Measurements from ENCODE around the gene GRID1.

The GRID1 gene

DNA sequence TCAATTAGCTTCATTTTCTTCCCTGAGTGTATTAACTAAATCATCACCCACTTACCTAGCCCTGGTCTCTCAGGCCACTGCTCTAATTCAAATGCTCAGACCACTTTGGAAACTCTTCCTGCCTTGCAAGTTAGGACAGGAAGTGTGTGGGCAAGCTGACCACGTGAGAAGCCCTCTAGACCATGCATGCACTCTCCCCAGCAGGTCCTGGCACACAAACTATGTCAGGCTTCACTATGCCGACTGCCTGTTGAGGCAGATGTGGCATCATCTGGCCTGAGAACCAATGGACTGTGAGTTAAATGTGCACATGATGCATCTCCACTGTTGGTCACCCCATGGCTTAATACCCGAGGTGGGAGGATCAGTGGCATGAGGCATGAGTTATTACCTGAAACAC is 439.6 kb downstream of the GRID1 start:
- no peak for DNase-seq (ENCODE audit: low read depth in 2 of 2)

DNA sequence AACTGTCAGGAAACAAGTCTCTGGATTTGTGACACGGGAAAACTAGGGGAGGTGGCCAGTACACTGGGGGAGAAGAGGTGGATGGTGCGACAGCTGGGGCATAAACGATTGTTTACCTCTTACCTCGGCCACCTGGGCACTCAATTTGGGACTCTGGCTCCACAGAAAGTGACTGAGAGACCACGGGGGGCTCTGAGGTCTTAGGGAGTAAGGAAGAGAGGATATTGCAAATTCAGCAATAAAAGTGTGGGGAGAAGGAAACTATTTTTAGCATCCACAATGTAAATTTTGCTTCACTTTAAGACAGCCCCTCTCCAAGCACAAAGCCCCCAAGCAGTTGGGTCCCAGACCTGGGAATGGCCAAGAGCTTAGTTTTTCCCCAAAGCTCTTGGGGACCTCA is 440.5 kb downstream of the GRID1 start:
- no peak for DNase-seq (ENCODE audit: low read depth in 2 of 2)

DNA sequence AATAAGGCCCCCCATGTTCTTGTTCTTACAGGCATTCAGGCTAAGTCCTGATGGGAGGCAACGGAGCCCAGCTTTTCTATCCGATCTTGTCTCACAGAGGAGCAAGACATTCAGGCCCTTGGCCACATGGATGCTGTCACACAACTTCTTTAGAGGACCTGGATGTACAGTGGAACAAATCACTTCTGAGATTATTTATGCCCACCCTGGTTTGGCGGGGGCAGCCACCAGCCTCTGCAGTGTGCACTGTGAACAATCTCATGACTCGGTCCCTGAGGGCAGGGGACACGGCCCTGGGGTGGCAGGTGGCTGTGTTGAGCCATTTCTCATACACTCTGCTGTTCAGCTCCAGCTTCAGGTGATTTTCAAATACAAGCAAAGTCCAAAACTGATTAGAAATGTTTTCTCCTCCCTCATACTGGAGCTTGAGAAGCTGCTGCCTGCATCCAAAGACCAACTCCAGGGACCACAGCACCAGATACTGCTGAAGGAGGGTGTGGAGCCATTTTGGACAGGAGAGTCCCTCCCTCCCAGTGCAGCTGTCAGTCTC is 441.3 kb downstream of the GRID1 start:
- DNase-seq (ENCODE audit: low read depth in 2 of 2): no peak

DNA sequence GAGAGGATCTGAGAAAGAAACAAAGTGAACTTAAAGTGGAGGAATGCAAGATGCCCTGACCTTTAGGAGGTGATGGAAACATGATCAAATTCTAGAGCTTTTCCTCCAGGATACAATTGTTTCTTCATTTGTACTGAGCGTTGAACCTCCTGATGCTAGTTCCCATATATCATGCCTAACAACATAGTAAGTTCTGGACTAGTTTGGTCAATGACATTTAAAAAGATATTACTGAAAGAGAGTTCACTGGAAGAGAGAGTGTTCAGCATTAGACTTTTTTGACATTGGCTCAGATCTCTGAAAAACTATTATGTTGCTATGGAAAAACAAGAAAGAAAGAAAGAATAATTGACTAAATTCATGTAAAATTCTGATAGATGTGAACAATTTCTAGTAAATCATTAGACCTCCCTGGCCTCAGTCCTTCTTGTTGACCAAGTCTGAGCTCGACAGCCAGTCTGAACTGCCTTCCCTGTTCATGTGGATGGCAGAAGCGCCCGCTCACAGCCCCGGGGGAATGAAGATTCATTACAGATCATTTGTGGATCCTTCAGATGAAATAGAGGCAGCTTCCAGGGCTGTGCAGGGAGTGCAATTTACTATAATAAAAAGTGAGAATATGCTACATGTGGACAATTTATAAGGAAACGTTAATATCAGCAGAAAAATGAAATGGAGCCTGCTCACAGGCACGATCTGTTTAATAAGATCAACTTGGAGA is 442.1 kb downstream of the GRID1 start:
- DNase-seq (ENCODE audit: low read depth in 2 of 2): no peak

DNA sequence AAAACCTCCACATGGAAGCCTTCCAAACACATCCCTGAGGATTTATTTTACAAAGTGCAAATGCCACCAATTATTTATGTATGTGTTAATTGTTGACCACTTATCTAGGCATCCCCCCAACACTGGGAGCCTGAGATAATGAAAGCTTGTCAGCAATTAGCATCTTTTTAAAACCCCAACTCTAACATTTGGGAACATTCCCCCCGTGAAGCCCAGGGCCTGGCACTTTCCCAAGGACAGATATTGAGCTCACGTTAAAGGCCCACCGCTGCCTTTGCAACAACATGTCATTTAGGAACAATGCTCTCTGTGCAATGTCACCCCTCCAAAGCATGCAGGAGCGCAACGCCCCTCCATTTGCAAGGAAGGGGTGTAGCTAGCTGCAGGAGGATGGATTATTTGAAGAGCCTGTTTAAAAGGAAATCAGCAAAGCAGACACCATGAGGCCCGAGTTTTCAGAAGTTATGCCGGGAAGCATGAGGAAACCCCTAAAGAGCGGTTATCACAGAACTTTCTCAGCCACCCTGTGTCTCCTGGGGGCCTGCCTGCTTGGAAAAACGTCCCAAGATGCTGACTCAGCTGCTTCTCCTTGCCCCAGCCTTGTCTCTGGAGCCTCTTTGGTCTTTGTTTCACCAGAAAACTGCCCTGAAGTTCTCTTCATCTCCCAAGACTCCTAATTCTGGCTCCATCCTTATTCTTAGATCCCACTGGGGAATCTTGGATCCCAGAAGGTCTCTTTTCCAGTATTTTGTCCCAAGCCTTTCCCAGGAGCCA is 444.1 kb downstream of the GRID1 start:
- no peak for DNase-seq (ENCODE audit: low read depth in 2 of 2)

DNA sequence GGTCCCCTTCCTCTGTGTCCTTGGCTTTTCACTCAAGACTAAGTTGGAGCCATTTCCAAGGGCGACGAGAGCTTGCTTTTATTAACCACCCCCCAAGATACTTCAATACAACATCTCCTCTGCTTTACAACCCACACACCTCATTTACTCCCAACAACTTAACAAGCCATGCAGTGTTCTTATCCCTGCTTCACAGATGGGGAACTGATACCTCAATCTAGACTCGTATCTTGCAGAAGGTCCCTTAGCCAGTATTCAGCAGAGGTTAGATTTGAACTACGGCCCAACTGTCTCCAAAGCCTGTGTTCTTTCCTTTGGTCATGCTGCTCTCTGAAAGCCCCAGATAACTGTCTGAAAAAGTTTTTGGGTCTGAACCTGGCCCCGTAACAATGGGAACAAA is 444.8 kb downstream of the GRID1 start:
- DNase-seq (ENCODE audit: low read depth in 2 of 2): no peak

DNA sequence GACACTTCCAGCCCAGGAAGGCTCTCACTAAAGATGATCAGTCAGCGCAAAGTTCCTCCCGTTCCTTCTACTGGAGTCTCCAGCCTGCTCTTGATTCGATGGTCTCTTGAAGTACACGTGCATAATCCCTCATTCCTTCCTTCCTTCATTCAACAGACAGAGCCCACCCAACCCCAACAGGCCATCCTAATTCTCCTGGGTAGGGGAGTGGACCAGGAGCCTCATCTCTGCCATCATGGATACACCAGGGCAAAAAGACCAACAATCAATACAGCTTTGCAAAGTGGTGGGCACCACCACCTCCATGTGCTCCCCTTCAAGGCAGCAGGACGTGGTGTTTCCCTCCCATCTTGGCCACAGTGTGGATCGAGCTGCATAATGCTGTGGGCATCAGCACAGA is 446.3 kb downstream of the GRID1 start:
- DNase-seq (ENCODE audit: low read depth in 2 of 2): no peak

DNA sequence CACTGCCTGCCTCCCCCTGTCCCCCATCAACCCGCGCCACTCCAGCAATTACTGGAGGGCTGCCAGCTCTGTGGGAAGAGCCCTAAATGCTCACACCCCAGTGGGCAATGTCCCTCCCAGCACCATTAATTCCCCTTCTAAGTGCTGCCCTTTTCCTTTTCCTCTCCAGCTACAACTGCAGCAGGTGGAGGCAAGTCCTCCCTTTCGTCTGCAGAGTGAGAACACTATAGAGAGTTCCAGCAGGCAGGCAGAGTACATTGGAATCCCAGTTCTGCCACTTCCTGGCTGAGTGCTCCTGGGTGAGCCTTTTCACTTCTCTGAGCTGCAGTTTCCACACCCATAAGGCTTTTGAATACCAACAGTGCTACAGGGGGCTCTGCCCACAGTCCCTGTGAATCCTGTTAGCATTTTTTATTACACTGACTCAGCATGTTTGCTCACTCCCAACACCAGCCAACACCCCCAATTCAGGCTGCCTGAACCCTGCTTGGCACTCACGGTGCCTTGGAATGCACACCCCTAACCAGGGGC is 447.0 kb downstream of the GRID1 start:
- no peak for DNase-seq (ENCODE audit: low read depth in 2 of 2)

DNA sequence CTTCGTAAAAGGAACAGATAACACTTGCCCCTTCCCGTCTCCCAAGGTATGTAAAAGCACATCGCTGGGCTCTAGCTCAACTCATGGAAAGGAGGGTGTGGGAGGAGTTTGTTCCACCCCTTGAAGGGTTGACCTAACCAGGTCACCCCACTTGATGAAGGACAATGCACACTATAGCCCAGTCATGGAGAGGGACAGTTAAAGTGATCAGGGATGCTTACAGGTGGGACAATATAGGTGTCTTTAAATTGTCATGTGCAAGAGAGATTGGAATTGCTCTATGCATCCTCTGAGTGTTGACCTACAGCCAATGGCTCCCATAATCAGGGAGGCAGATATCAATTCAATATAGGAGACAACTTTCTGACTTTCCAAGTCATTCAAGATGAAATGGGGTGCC is 448.2 kb downstream of the GRID1 start:
- no peak for DNase-seq (ENCODE audit: low read depth in 2 of 2)

DNA sequence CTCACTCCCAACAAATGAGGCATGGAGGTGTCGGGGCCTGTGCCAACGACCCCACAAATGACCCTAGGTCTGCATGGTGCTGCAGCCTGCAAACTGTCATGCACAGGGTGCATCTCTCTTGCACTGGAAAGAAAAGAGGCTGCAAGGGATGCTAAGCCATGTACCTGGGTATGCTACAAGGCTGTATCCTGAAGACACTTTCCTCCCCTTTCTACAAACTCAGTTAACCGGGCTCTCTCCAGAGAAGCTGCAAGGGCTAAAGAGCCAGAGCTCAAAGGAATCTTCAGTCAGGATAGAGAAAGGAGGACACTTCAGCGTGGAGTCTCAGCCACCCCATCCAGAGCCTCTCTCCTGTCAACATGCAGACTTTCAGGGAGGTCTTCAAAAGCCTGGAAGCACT is 449.0 kb downstream of the GRID1 start:
- no peak for DNase-seq (ENCODE audit: low read depth in 2 of 2)

DNA sequence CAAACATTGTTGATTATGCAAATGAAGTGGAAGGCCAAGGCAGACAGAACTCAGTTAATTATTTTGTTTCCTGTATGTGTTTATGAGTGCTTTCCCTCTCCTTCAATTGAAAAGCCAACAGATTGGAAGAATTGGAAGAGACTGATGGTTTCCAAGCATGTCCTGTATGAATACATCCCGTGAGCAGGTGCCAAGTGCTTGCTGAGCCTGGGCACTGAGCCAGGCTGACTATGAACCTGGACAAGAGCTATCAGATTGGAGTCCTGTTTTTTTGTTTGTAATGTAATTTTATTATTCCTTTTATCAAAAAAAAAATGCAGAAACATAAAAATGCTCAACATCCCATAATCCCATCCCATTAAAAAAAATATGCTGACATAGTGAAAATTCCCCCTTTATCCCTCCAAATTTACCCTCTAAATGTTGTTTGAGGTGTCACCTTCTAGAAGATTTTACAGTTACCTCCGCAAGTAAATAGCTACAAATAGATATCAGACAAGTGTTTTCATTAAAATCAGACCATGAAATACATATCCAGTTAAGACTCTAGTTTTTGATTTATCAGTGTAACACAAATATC is 449.5 kb downstream of the GRID1 start:
- no peak for DNase-seq (ENCODE audit: low read depth in 2 of 2)

DNA sequence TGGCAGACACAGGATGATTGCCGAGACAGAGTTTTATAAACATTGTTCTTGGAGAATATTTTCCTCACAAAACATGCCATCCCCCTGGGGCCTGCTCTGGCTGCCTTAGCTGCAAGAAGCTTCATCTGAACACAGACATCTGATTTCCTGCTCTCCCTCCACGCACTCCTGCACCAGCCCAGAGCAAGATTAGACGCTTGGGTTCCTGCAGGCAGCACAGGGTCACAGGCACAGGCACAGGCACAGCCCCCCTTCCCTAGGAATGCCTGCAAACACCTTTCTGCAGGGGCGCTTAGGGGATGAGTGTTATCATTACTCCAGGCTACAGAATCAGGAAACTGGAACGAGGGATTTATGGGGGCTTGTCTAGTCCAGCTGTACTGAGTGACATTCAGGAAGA is 450.3 kb downstream of the GRID1 start:
- no peak for DNase-seq (ENCODE audit: low read depth in 2 of 2)

DNA sequence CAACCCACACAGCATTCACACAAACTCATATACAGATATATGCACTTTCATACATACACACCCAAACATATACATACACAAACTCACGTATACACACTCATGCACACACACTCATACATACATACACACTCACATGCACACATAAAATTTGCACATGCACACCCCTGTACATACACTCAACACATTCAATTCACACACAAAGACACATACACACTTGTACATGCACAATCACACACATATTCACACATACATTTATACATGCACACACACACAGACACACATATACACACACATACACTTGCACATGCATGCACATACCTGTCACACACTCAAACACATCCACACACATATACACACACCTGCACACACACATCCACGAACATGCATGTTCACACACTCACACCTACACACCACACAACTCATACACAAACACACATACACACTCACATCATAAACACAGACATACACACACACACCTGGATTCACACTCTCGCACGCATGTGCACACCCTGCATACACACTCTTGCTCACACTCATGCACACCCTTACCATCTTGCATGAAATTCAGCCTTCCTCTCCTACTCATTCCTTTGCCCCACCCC is 451.2 kb downstream of the GRID1 start:
- no peak for DNase-seq (ENCODE audit: low read depth in 2 of 2)

DNA sequence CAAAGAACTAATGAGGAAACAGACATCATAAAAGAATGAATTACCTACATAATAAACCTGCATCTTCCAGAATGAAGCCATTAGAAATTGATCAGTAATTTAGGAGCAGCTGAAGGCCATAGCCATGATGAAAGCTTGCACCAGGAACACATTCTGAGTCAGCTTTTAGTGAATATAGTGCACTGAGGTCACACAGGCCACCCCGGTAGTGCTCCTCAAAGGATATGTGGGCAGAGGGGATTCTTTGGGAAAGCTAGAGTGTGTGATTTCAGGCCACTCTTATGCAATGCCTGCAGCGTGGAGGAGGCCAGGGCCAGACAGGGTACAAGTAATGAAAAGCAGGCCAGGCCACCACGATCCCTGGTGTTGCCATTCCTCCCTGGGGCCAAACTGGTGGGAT is 451.9 kb downstream of the GRID1 start:
- no peak for DNase-seq (ENCODE audit: low read depth in 2 of 2)

DNA sequence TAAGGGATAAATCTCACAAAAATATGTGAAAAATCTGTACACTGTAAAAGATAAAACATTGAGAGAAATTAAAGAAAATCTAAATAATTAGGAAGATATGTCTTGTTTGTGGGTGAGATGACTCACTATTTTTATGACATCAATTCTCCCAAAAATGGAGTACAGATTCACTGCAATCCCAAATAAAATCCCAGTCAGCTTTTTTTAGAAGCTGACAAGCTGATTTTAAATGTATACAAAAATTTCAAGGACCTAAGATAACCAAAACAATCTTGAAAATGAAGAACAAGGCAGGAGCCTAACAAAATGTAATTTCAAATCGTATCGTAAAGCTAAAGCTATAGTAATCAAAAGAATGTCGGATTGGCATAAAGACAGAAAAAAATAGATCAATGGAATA is 458.1 kb downstream of the GRID1 start:
- no peak for DNase-seq (ENCODE audit: low read depth in 2 of 2)

DNA sequence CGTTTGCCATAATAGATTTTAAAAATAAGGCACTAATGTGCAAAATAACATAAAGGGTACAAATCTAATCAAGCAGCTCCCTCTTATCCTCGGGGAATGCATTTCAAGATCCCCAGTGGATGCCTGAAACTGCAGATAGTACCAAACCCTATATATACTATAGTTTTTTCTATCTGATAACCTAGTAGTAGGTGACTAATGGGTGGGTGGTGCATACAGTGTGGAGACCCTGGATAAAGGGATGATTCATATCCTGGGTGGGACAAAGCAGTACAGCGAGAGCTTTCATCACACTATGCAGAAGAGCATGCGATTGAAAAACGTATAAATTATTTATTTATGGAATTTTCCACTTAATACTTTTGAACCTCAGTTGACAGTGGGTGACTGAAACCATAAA is 464.5 kb downstream of the GRID1 start:
- DNase-seq (ENCODE audit: low read depth in 2 of 2): no peak

DNA sequence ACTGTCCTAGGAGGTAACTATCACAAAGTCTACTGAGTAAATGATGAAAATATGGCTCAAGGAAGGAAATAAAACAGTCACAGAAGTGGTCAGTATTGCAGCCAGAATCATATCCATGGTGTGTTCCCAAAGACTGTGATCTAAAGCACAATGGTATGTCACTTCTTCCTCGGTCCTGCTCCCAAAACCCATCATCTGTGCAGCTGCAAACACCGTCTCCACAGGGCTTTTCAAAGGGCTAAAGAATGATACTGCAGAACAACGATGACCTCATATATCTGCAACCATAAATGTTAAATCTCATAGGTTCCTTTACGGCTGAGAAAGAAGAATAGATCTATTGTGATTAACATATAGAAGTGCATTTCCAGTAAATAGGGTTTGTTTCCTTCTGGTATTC is 465.0 kb downstream of the GRID1 start:
- DNase-seq (ENCODE audit: low read depth in 2 of 2): no peak

DNA sequence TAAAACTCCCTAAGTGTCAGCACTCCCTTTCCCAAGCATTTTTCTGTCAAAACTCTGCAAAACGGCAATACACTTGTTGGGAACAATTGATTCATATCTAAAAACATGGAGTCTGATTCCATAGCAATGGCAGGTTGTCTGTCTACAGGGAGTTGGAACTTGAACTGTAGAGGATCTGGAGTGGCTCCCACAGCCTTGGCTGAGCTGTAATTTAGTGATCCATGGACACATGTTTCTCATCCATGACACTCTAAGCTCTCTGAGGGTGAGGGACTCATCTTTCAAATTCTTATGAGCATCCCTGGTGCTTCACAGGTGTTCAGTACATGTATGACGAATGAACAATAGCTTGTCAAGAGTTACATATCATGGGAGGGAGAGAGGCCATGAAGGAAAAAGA is 466.1 kb downstream of the GRID1 start:
- DNase-seq (ENCODE audit: low read depth in 2 of 2): no peak

DNA sequence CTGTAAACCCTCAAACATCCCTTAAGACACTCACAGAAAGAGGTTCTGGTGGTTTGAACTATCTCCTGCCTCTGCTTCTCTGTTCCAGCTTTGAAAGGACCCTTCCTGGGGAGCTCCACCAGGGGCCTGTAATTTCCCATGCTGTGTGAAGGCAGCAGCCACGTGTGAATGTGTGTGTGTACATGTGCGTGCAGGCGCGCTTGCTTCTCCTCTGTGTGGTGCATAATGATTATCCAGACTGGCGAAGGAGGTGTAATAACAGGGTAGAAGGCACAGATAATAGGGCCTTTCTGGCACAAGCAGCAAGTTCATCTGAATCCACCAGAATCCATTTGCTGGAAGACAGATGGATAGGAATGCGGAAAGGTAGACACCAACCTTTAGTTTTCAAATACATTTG is 466.5 kb downstream of the GRID1 start:
- no peak for DNase-seq (ENCODE audit: low read depth in 2 of 2)

DNA sequence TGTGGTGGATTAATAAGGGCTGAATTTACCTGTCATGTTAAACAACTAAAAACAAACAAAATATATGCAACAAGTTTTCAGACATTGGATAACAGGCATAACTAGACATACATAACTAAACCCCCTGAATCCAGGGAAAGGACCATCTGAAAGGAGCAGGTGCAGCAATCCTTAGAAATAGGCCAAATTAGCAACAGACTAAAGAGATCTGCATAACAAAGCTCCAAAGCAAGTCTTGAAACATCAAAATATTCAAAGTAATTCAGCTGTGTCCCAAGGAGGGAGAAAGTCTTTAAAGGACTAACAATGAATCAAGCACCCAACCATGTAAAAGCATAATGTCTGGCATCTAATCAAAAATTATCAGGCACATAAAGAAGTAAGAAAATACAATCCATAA is 475.1 kb downstream of the GRID1 start:
- no peak for DNase-seq (ENCODE audit: low read depth in 2 of 2)

DNA sequence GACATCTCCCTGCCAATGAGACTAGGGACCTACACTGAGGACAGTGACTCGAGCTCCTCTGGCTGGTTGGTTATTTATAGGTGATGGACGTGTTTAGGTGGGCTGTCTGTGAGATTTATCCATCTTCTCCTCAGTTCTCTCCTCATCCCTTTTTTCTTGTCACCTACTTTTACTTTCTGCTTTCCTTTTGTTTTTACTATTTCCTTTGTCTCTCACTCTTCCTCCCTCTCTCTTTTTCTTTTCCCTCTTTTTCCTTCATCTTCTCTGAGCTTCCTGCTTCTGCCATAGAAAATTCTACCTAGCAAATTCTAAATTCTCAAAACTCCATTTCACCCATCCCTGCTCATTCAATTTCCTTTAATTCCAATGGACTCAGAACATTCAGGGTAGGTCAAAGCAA is 478.0 kb downstream of the GRID1 start:
- DNase-seq (ENCODE audit: low read depth in 2 of 2): no peak

DNA sequence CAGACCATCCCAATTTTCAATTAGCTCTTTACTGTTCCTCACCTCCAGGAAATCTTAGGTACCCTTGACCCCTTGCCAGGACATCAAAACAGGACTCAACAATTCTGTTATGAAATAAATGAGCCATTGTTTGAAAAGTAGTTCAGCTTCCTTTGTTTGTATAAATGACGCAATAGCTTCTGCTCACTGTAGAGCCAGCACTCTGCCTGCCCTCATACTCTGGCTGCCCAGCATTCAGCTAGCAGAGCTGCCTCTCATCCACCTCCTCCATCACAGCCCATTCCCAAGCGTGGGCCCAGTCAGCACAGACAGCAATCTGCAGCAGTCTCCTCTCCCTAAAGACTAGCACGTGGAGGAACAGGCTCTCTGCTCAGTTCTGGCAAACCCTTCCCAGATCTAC is 478.6 kb downstream of the GRID1 start:
- no peak for DNase-seq (ENCODE audit: low read depth in 2 of 2)

All from activated CD8-positive, alpha-beta memory T cell treated with anti-CD3 and anti-CD28 coated beads for 4 hours (primary cell).